Type B pancreatic cell (in vitro differentiated cells): ENCODE data around the gene MEF2A. TPM values are rescaled to one million over a fixed set of nuclear protein-coding genes. Genes with fewer than 3 reads are reported as not detected.
"Not testable (repeated sequence)": the region's sequence is repeated elsewhere in the genome, so short reads cannot be mapped to it uniquely, and the experiment has no call there.

ENCODE experiments used
- DNase-seq: peaks from one replicate; pipeline ENCODE4 v3.0.0; 2021; ENCODE audit warnings: mixed read lengths; ENCODE audit not compliant: unreplicated experiment; ENCODE audit errors: extremely low spot score
- H3K27ac Mint-ChIP-seq: 2 replicates; pipeline ENCODE4 v1.8.0; 2021; ENCODE audit warnings: mild to moderate bottlenecking, mixed read lengths
- H3K27me3 Mint-ChIP-seq: 2 replicates; pipeline ENCODE4 v1.8.0; 2021; ENCODE audit warnings: mixed read lengths
- H3K36me3 Mint-ChIP-seq: 2 replicates; pipeline ENCODE4 v1.8.0; 2021; ENCODE audit warnings: mixed read lengths
- H3K4me1 Mint-ChIP-seq: one replicate; pipeline ENCODE4 v1.8.0; 2021; ENCODE audit warnings: mixed read lengths; ENCODE audit not compliant: unreplicated experiment
- H3K4me3 Mint-ChIP-seq: 2 replicates; pipeline ENCODE4 v1.8.0; 2021; ENCODE audit warnings: mild to moderate bottlenecking, mixed read lengths
- H3K9me3 Mint-ChIP-seq: 2 replicates; pipeline ENCODE4 v1.8.0; 2021; ENCODE audit warnings: mixed read lengths
- CTCF ChIP-seq: fragments of 200-600 bp; sonication (generic); conservative IDR thresholded peaks from 2 replicates; pipeline ENCODE4 v1.5.0; 2021; ENCODE audit warnings: antibody characterized with exemption, mild to moderate bottlenecking
- total RNA-seq: library from RNA; stranded (reverse); gene quantifications from 2 replicates; pipeline ENCODE4 v1.2.1, GENCODE V29; 2021; ENCODE audit warnings: low replicate concordance

MEF2A gene
- total RNA-seq, 1 donor from 2014 or later: 26.0 TPM

DNA sequence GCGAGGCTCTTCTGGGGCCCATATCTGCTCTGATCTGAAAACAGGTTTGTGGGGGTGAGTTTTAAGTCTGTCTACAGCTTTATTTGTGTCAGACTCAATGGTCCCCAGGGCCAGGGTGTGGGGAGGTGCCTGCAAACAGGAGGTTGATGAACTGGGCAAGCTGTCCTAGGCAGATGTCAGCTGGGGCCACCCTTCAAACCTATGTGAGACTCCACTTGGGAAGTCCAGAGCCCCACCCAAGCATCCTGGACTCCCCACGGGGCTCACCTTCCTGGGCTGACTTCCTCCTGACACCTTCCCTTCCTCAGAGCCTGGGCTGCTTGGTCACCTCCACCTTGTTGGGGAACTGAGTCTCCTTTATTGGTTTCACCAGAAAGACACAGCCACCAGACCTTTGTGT, 176.1 kb downstream of the MEF2A start:
- Mint-ChIP-seq H3K27ac (no peak overlapping the region), H3K4me1 (no peaks in the 10 kb centered on the region), H3K4me3 (no peak overlapping the region), H3K27me3 (no peaks in the 10 kb centered on the region), H3K36me3 (no peaks in the 10 kb centered on the region), H3K9me3 (no peaks in the 10 kb centered on the region)
- no peak for DNase-seq
- TF ChIP-seq CTCF: no peak

GRCh38 chr15:99744142-99744541, 178.4 kb downstream of the MEF2A start:
- DNase-seq: no peak
- no peaks in the 10 kb centered on the region for H3K9me3 Mint-ChIP-seq

DNA sequence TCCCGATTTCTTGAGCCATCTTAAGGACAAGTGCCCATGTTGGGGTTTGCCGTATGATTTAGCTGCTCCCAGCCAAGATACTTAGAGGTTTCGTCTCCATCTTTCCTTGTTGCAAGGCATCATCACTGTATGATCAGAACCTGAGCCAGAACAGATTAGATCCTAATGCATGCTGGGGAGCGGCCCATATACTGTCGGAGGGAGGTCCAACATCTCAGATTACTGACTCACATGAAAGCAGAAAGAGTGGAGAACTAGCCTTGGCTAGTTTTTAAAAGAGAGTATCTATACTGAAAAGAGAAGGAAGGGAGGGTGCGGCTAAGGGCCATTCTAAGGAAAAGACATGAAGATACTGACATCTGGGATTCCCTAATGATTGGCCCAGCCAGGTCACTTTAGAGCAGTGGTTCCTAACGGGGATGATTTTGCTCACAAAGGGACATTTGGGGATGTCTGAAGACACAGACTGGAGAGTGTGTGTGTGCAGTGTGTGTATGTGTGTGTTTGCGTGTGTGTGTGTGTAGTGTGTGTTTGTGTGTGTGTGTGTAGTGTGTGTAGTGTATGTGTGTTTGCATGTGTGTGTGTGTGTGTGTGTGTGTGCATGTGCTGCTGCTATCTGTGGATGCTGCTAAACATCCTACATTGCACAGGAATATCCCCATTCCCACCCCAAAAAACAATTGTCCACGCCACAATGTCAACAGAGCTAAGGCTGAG, 179.7 kb downstream of the MEF2A start:
- H3K9me3 Mint-ChIP-seq: no peaks in the 10 kb centered on the region
- no peaks in the 10 kb centered on the region for H3K4me1 Mint-ChIP-seq
- no peaks in the 10 kb centered on the region for H3K36me3 Mint-ChIP-seq
- H3K27ac Mint-ChIP-seq: no peak overlapping the region
- no peak overlapping the region for H3K4me3 Mint-ChIP-seq
- TF ChIP-seq CTCF: no peak
- no peaks in the 10 kb centered on the region for H3K27me3 Mint-ChIP-seq
- no peak for DNase-seq

More at GRCh38 chr15:99744142-99744541, 178.4 kb downstream of the MEF2A start:
- H3K4me1 Mint-ChIP-seq: no peaks in the 10 kb centered on the region
- TF ChIP-seq CTCF: peak; percentile 33
- no peaks in the 10 kb centered on the region for H3K27me3 Mint-ChIP-seq
- no peaks in the 10 kb centered on the region for H3K36me3 Mint-ChIP-seq
- no peak overlapping the region for H3K27ac Mint-ChIP-seq
- H3K4me3 Mint-ChIP-seq: no peak overlapping the region

DNA sequence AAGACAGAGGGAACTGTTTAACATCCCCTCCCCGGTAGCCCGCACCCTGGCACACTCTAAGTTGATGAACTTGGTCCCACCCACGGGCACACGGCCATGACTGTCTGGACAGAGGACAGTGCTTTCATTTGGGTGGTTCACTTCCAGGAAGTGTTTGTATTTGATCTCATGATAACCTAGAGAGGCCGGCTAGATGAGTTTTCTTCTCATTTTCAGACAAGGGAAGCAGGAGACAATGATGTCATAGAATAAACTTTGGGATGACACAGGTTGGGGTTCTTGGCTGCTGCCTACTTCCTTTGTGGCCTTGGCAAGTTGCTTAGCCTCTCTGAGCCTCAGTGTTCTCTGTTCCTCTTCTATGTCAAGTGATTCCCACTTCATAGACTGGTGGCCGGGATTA, 183.6 kb downstream of the MEF2A start:
- H3K4me3 Mint-ChIP-seq: no peak overlapping the region
- peaks cover 3% of the 10 kb centered on the region for H3K27me3 Mint-ChIP-seq
- no peak overlapping the region for H3K27ac Mint-ChIP-seq
- no peaks in the 10 kb centered on the region for H3K36me3 Mint-ChIP-seq
- no peaks in the 10 kb centered on the region for H3K4me1 Mint-ChIP-seq
- DNase-seq: no peak
- H3K9me3 Mint-ChIP-seq: no peaks in the 10 kb centered on the region
- TF ChIP-seq CTCF: no peak

DNA sequence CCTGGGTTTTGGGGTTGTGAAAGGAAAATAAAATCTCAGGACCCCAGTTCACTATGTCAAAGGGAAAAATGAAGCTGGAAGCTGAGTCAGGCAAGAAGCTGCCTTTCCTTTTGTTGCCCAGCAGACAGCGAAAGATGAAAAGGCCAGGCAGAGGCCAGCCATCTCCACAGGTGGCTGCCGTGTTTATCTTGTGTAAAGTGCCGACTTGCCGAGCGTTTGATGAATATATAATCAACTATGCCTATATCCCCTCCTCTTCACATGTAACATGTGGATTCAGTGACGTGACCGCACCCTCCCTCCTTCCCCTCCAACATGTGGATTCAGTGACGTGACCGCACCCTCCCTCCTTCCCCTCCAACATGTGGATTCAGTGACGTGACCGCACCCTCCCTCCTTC, 184.5 kb downstream of the MEF2A start:
- H3K4me3 Mint-ChIP-seq, H3K27ac Mint-ChIP-seq, H3K27me3 Mint-ChIP-seq, H3K36me3 Mint-ChIP-seq, DNase-seq, H3K9me3 Mint-ChIP-seq, H3K4me1 Mint-ChIP-seq: not testable (repeated sequence)

DNA sequence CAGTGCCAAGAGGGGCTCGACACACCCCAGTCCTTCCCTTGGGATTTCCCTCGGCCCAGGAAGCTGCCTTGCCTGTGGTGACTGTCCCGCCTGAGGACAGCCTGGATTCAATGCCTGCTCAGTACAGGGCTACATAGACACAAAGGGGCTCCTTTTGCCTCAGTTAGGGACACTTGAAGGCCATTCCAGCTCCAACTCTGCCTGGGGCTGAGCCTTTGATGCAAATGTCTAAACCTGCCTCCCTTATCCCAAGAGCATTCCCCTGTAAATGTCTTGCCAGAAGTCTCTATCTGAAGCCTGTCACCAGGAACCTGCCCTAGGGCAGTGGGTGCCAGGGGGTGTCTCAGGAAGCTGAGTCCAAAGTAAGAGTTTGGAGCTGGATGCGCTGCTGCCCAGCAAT, 186.8 kb downstream of the MEF2A start:
- Mint-ChIP-seq H3K36me3 (no peaks in the 10 kb centered on the region), H3K4me1 (no peaks in the 10 kb centered on the region), H3K9me3 (no peaks in the 10 kb centered on the region), H3K4me3 (no peak overlapping the region), H3K27ac (no peak overlapping the region), H3K27me3 (peaks cover 3% of the 10 kb centered on the region)
- TF ChIP-seq CTCF: no peak
- no peak for DNase-seq
